Ishikawa (cell line): ENCODE data around the gene NMRAL1.

Experiments used
- CEBPB ChIP-seq: IDR thresholded peaks from 2 replicates; pipeline ENCODE4 v1.6.1; 2012
- CREB1 ChIP-seq: IDR thresholded peaks from 2 replicates; pipeline ENCODE4 v1.6.1; 2012; ENCODE audit warnings: low read depth
- EGR1 ChIP-seq: IDR thresholded peaks from 2 replicates; pipeline ENCODE4 v1.6.1; 2012
- EP300 ChIP-seq: IDR thresholded peaks from 2 replicates; pipeline ENCODE4 v1.6.1; 2012; ENCODE audit warnings: borderline replicate concordance
- FOXM1 ChIP-seq: IDR thresholded peaks from 2 replicates; pipeline ENCODE4 v1.6.1; 2012; ENCODE audit warnings: low read depth, borderline replicate concordance
- MAX ChIP-seq: IDR thresholded peaks from 2 replicates; pipeline ENCODE4 v1.6.1; 2012
- NFIC ChIP-seq: IDR thresholded peaks from 2 replicates; pipeline ENCODE4 v1.6.1; 2012
- RAD21 ChIP-seq: IDR thresholded peaks from 2 replicates; pipeline ENCODE4 v1.6.1; 2012; ENCODE audit warnings: low read depth
- REST ChIP-seq: IDR thresholded peaks from 2 replicates; pipeline ENCODE4 v1.6.1; 2012; ENCODE audit warnings: low read depth, mild to moderate bottlenecking
- TAF1 ChIP-seq: IDR thresholded peaks from 2 replicates; pipeline ENCODE4 v1.6.1; 2012; ENCODE audit warnings: low read depth, mild to moderate bottlenecking
- TCF12 ChIP-seq: IDR thresholded peaks from 2 replicates; pipeline ENCODE4 v1.6.1; 2012; ENCODE audit warnings: low read depth
- TEAD4 ChIP-seq: IDR thresholded peaks from 2 replicates; pipeline ENCODE4 v1.6.1; 2012
- USF1 ChIP-seq: IDR thresholded peaks from 2 replicates; pipeline ENCODE4 v1.6.1; 2012
- YY1 ChIP-seq: IDR thresholded peaks from 2 replicates; pipeline ENCODE4 v1.6.1; 2012; ENCODE audit warnings: low read depth
- ZBTB7A ChIP-seq: IDR thresholded peaks from 2 replicates; pipeline ENCODE4 v1.6.1; 2012; ENCODE audit warnings: low read depth

Gene NMRAL1

GRCh38 chr16:4450430-4450829, 24.0 kb downstream of the NMRAL1 start:
- TF ChIP-seq TCF12 (no peak), TAF1 (no peak), EP300 (no peak), RAD21 (no peak), USF1 (no peak), YY1 (no peak), REST (no peak), EGR1 (no peak), CEBPB (no peak), CREB1 (no peak), ZBTB7A (no peak), FOXM1 (no peak)

GRCh38 chr16:4443986-4444385, 30.4 kb downstream of the NMRAL1 start:
- TF ChIP-seq ZBTB7A = no peak

GRCh38 chr16:4443271-4443670, 31.2 kb downstream of the NMRAL1 start:
- TF ChIP-seq YY1 (no peak), MAX (no peak), ZBTB7A (no peak), REST (no peak), CREB1 (no peak), TEAD4 (no peak), FOXM1 (no peak)

GRCh38 chr16:4442371-4442770, 32.1 kb downstream of the NMRAL1 start:
- TF ChIP-seq TAF1 (no peak), EP300 (no peak), TEAD4 (no peak), EGR1 (no peak), MAX (no peak), REST (no peak), NFIC (no peak), ZBTB7A (no peak)

- TF ChIP-seq TAF1 = no peak
- TF ChIP-seq NFIC = no peak
- no peak for TF ChIP-seq REST
- TF ChIP-seq ZBTB7A = no peak
- no peak for TF ChIP-seq CEBPB
- TF ChIP-seq CREB1 = no peak
- no peak for TF ChIP-seq EGR1
- no peak for TF ChIP-seq FOXM1
- no peak for TF ChIP-seq MAX
- no peak for TF ChIP-seq USF1
- no peak for TF ChIP-seq TCF12
Measured at GRCh38 chr16:4437366-4437765, 37.1 kb downstream of the NMRAL1 start.
